GM12875 (cell line): ENCODE measurements around the gene RAPGEFL1.
A peak's percentile ranks its signal among the peaks of the same experiment; 100 is the strongest.
"Not testable (repeated sequence)": the region's sequence is repeated elsewhere in the genome, so short reads cannot be mapped to it uniquely, and the experiment has no call there.

Source experiments
- H3K4me3 ChIP-seq: one replicate; pipeline ENCODE4 v1.5.1; 2011; ENCODE audit warnings: low read depth, low read length, control low read depth
- TF ChIP-seq, protein P1 (sequence below): IDR thresholded peaks from 2 replicates; pipeline ENCODE4 v1.5.1; 2011; ENCODE audit warnings: low read depth, mild to moderate bottlenecking, control low read depth, inconsistent platforms, low read length, moderate library complexity, borderline replicate concordance; ENCODE audit not compliant: insufficient read depth

The RAPGEFL1 gene

GRCh38 chr17:40209404-40210093 lies 32.3 kb downstream of the RAPGEFL1 start:
- no peak overlapping the region for H3K4me3 ChIP-seq
- TF ChIP-seq, protein P1, sequence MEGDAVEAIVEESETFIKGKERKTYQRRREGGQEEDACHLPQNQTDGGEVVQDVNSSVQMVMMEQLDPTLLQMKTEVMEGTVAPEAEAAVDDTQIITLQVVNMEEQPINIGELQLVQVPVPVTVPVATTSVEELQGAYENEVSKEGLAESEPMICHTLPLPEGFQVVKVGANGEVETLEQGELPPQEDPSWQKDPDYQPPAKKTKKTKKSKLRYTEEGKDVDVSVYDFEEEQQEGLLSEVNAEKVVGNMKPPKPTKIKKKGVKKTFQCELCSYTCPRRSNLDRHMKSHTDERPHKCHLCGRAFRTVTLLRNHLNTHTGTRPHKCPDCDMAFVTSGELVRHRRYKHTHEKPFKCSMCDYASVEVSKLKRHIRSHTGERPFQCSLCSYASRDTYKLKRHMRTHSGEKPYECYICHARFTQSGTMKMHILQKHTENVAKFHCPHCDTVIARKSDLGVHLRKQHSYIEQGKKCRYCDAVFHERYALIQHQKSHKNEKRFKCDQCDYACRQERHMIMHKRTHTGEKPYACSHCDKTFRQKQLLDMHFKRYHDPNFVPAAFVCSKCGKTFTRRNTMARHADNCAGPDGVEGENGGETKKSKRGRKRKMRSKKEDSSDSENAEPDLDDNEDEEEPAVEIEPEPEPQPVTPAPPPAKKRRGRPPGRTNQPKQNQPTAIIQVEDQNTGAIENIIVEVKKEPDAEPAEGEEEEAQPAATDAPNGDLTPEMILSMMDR, result no peak

DNA sequence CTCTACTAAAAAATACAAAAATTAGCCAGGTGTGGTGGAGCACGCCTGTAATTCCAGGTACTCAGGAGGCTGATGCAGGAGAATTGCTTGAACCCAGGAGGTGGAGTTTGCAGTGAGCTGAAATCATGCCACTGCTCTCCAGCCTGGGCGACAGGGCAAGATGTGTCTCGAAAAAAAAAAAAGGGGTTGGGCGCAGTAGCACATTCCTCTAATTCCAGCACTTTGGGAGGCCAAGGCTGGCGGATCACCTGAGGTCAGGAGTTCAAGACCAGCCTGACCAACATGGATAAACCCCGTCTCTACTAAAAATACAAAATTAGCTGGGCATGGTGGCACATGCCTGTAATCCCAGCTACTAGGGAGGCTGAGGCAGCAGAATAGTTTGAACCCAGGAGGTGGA lies 36.6 kb downstream of the RAPGEFL1 start:
- not testable (repeated sequence) for H3K4me3 ChIP-seq

DNA sequence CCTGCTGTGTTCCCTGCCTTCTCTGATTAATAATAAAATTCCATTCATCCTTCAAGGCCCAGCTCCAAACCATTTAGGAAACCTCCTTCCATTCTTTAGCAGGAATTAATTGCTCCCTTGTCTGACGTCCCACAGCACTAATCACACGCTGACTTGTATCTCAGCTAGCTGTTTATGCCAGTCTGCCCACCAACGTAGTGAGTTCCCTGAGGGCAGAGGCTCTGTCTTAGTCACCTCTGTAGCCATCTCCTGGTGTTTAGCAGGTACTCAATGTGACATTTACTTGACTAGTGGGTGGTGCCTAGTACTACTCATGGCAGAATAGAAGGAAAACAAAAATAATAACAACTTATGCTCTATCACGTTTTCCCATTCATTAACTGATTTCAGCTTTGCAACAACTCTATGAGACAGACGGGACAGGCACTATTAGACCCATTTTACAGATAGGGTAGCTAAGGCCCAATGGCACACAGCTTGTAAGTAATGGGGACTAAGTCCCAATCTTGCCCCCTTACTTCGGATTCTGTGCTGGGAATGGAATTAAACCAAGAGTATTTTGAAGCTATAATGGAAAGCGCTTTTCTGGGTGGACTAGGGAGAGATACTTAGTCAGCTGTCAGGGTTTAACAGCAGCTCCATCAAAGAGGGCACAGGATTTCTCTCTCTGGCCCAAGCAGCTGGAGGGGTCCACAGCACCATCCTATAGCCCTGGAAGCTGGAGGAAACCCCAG lies 40.9 kb downstream of the RAPGEFL1 start:
- H3K4me3 ChIP-seq, result no peak overlapping the region
- TF ChIP-seq, protein P1, result no peak

GRCh38 chr17:40218740-40219593 lies 41.7 kb downstream of the RAPGEFL1 start, which contains the start of gene WIPF2:
Gene WIPF2 (plus strand): TSS chr17:40219304. CDS start chr17:40256460, 37,156 bp downstream.
- H3K4me3 ChIP-seq, result peak within 1 kb of the TSS; percentile 68
- TF ChIP-seq, protein P1, result peak; percentile 39; the same call in 1 of the 2 replicates

DNA sequence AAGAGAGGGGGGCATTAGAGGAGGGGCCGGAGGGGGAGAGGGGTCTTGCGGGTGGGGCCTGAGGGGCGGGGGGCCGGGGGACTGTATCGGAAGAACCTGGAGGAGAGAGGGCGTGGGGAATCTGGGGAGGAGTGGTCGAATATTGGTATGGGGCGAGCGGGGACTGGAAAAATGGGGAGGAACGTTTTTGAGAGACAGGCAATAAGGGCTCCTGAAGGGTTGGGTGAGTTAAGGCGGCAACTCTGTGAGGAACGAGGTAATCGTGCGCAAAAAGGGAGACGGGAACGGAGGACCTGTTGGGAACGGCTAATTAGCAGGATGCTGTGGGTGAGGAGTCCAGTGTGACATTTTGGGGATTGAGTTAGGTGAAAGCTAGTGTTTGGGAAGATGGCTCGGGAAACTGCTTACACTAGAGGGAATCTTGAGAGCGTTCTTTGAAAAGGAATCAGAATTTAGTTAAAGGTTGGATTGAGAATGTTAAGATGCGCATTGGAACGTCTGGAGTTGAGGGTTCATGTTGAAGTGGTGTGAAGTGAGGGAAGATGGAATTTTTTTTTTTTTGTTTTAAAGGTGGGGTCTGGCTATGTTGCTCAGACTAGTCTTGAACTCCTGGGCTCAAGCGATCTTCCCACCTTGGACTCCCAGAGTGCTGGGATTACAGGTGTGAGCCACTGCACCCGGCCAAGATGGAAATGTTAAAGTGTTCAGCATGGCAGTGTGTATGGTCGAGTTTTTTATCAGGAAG lies 42.5 kb downstream of the RAPGEFL1 start:
- TF ChIP-seq, protein P1, result no peak

DNA sequence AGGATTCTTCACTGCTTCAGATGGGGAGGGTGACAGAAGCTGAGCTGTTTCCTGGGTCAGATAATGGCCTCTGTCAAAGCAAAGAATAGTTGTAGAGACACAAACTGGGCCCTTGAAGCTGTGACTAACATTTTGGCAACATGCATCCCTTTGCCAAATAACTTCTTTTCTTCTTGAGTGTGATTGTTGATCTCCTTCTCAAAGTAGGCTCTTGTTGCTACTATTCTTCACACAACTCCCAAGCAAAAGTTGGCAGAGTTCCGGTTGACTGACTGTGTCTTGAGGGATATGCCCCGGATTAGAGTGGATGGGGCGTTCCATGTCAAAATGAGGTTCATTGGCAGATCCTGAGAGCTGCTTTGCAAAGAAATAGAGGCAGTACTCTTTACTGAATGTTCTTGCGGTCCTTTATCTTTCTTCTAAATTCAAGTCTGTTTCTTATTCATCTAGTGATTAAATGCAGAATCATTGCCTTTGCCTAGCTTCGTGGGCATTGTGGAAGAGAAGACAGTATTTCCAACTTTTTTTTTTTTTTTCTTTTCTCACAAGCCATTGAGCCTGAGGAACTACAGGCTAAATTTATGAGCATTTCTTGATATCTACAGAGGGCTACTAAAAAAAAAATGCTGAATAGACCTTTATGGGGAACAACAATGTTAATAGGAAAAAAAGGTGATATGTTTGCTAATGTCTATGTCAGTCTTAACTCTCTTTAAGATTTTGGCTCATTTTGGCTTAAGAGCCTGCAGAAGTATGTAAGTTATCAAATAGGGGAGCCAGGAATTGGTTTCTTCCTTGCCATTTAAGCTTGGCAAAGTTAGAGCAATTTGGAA lies 47.7 kb downstream of the RAPGEFL1 start:
- TF ChIP-seq, protein P1, result no peak
- H3K4me3 ChIP-seq, result no peak overlapping the region

More for the DNA sequence above, 42.5 kb downstream of the RAPGEFL1 start:
- H3K4me3 ChIP-seq, result peak overlapping the region; percentile 68

- not testable (repeated sequence) for H3K4me3 ChIP-seq
Observed at GRCh38 chr17:40229146-40229545, 51.9 kb downstream of the RAPGEFL1 start.
